HG03045 (cell line): ENCODE measurements around the gene CDT1.
"Not testable (repeated sequence)": the region's sequence is repeated elsewhere in the genome, so short reads cannot be mapped to it uniquely, and the experiment has no call there.

Experiments
- ATAC-seq: cut with Tn5 transposase; IDR thresholded peaks from one replicate; pipeline ENCODE4 v1.9.1; 2021; ENCODE audit warnings: mild to moderate bottlenecking, moderate library complexity; ENCODE audit not compliant: unreplicated experiment

The CDT1 gene

GRCh38 chr16:88782454-88783390, 20.9 kb upstream of the CDT1 start:
- no peak for ATAC-seq

DNA sequence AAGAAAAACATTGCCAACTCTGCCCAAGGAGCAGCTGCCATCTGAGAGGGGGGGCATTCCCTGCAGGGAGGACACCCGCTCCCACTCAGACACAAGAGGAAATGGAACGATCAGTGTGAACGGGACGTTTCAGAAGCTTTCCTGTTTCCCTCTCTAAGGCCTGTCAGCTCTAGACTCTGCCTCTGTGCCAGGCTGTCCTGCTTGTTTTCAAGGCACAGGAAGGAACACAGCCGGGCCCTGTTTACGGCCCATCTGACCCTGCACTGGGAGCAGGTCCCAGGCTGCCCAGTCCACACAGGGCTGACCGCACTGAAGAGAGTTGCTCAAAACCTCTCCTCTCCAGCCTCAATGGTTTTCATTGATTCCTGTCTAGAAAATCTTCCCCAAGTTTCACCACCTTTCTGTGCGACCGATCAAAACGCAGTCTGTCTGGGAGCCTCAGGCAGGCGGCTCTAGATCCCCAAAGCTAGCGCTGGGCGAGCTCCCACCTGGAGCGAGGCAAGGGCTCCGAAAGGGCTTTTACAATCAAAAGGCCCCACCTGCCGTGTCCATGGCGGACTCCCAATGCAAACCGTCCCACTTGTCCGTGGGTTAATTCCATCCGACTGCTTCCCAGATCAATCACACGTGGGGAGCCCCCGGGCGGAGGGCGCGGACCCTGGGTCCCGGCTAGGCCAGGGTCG, 20.1 kb upstream of the CDT1 start:
- no peak for ATAC-seq

- ATAC-seq, result no peak
Observed at GRCh38 chr16:88784074-88784855, 19.3 kb upstream of the CDT1 start.

DNA sequence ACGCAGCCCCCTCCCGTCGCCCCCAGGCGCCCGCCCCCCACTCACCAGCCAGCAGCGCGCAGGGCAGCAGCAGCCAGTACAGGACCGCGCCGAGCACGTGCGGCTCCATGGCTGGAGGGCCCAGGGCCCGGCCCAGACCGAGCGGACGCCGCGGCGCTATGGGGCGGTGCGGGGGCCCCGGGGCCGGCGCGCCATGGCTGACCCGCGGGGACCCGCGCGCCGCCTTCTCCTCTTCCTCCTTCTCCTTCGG, 18.8 kb upstream of the CDT1 start:
- no peak for ATAC-seq

GRCh38 chr16:88785106-88785924, 18.3 kb upstream of the CDT1 start, which contains the start of gene PIEZO1:
TSS of gene PIEZO1 (minus strand) at chr16:88785220. CDS start at chr16:88784964, 256 bp downstream.
- ATAC-seq, result no peak

GRCh38 chr16:88787579-88788314, 15.8 kb upstream of the CDT1 start:
- ATAC-seq, result no peak

- not testable (repeated sequence) for ATAC-seq
Observed at GRCh38 chr16:88788749-88789148, 14.8 kb upstream of the CDT1 start.

- ATAC-seq, result no peak
Observed at GRCh38 chr16:88789594-88789993, 14.0 kb upstream of the CDT1 start.

- ATAC-seq, result no peak
Observed at GRCh38 chr16:88790312-88791211, 13.0 kb upstream of the CDT1 start.

- no peak for ATAC-seq
Observed at GRCh38 chr16:88792078-88792550, 11.5 kb upstream of the CDT1 start.

DNA sequence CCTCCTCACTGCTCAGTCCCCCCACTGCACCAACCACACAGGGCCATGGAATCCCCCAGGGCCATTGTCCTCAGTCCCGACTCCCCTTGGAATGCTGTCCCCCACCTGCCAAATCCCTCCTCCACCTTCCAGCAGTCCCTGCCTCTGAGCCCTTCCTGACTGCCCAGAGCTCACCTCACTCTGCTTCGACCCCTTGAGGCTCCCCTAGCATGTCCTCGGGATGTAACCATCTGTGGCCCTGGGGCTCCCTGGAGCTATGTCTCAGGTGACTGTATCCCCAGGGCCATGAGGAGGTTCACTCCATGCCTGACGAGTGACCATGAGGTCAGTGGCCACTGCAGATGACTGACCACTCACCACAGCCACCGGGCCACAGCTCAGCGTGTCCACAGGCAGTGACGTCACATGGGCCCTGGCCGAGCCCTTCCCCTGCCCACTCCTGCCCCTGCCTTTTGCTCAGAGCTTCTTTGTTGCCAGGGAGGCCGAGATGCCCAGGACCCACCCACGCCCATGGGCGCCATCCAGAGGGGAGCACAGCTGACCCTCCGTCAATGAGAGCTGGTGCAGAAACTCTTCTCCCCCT, 10.8 kb upstream of the CDT1 start:
- no peak for ATAC-seq

DNA sequence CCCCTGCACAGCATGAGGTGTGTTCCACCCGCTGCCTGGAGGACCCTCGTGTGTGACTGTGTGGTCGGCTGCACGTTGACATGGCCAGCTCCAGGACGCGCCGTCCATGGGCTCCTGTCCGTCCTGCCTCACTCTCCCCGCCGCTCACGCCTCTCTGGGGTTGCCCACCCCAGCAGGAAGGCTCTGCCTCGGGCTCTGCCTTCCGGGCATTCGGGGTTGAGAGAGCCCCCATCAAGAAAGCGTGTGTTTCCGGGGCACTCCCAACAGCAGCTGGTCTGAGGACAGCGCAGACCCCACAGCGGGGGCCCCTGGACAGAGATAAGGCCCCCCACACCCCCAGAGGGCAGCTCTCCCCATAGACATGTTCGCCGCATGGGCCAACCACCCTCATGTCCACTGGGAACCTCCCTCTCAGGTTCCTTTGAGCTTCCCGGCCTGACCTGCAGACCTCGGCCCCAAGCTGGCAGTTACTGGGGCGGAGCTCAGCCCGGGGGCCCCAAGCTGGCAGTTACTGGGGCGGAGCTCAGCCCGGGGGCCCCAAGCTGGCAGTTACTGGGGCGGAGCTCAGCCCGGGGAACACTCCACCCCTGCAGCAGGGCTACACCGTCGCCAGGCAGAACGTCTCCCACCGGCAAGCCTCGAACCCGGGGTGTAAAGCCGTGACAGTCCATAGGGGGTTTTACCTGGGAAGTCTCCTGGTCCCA, 10.2 kb upstream of the CDT1 start:
- ATAC-seq, result no peak

DNA sequence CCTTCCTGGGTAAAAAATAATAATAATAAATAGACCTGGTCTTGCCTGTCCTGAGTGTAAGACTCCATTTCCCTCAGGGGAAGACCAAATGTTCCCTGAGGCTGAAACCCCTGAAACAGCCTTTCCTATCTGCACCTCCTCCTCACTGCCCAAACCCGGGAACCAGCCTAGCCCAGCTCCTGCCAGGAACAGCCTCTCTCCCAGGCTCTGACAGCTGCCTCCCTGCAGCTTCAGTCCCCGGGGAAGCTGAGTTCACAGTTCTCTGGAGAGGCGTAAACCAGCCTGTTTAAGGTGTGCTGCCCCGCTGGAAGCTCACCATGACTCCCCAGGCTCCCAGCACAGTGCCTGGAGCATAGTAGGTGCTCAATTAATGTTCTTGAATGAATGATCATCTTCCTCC, 7.3 kb upstream of the CDT1 start:
- ATAC-seq, result no peak

GRCh38 chr16:88798073-88798472, 5.5 kb upstream of the CDT1 start:
- no peak for ATAC-seq

GRCh38 chr16:88798772-88799455, 4.7 kb upstream of the CDT1 start:
- no peak for ATAC-seq

- no peak for ATAC-seq
Observed at GRCh38 chr16:88799569-88800276, 3.9 kb upstream of the CDT1 start.

- no peak for ATAC-seq
Observed at GRCh38 chr16:88800277-88800592, 3.4 kb upstream of the CDT1 start.
